Measurements from ENCODE around the gene SERTM2. TPM values are rescaled to one million over a fixed set of nuclear protein-coding genes. Genes with fewer than 3 reads are reported as not detected.
A peak's percentile ranks its signal among the peaks of the same experiment; 100 is the strongest.

Gene SERTM2
- total and polyA plus RNA-seq, 4 experiments from 2014 or later: not detected

DNA sequence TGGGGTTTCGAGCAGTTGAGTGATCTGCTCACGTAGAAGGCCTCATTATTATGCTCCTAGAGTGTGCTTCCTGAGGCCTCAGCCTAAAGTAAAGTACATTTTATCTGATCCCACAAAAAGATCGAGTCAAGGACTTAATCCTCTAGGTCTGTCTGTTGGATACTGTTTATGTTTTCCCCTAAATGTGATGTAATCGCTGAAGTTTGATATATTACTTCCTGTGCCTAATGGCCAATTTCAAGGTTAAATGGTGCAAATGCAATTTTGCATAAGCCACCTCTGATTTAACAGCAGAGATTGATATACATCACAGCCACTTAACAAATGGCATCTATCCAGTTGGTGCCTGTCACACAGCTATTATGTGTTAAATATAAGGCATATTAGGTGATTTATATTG, 19.4 kb upstream of the SERTM2 start:
- Mint-ChIP-seq H3K9me3 (peaks cover 0 to 2% (median 0%) of the 10 kb centered on the region in 8 donors), H3K4me1 (no peaks in the 10 kb centered on the region), H3K27me3 (no peaks in the 10 kb centered on the region), H3K27ac (no peak overlapping the region), H3K4me3 (no peak overlapping the region), H3K36me3 (no peaks in the 10 kb centered on the region)
- no peaks in the 10 kb centered on the region for H3K36me3 ChIP-seq (ENCODE audit: insufficient read depth, low read length)
- H3K9me3 ChIP-seq (ENCODE audit: control insufficient read depth in 1 of 2, low read length in 2 of 2): no peaks in the 10 kb centered on the region
- H3K27me3 ChIP-seq (ENCODE audit: insufficient read depth, low read length): no peaks in the 10 kb centered on the region
- intact Hi-C loops (cut with micrococcal nuclease): no loop called here
- no peak overlapping the region for H3K4me3 ChIP-seq (ENCODE audit: low read length in 2 of 2)
- H3K27ac ChIP-seq (ENCODE audit: low read depth, low read length): no peak overlapping the region
- DNase-seq: no peak
- H3K4me1 ChIP-seq (ENCODE audit: insufficient read depth, low read length): no peaks in the 10 kb centered on the region
- ChIA-PET POLR2A (ENCODE audit: partially characterized antibody) (no interaction called here), CTCF (ENCODE audit: partially characterized antibody) (no interaction called here)

DNA sequence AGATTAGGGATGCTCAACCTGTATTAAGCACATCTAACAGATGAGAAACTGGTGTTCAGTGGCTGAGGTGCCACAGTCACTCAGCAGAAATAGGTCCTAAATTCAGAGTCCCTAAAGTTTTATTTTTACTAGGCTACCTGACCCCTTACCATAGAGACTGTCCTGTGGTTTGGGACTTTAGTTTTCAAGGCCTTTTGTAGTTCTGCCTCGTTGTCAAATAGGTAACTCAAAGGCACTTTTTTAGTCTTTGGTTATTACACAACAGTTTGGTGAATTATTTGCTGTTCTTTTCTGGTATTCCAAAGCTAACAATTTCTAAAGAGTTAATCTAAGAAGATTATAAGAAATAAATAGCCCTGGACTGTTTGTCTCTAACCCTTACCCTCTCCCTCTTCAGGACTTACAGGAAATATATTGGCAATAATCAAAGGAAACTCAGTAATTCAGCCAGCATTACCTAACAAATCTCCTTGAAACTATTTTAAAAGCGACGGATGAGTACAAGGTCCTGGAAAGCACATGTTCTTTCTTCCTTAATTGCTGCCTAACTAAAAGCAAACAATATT, 12.8 kb upstream of the SERTM2 start:
- Histone ChIP-seq H3K4me3 (ENCODE audit: low read length in 2 of 2) (no peak overlapping the region), H3K27me3 (ENCODE audit: insufficient read depth, low read length) (no peaks in the 10 kb centered on the region), H3K27ac (ENCODE audit: low read depth, low read length) (no peak overlapping the region), H3K4me1 (ENCODE audit: insufficient read depth, low read length) (no peaks in the 10 kb centered on the region), H3K36me3 (ENCODE audit: insufficient read depth, low read length) (no peaks in the 10 kb centered on the region), H3K9me3 (ENCODE audit: control insufficient read depth in 1 of 2, low read length in 2 of 2) (no peaks in the 10 kb centered on the region)
- H3K36me3 Mint-ChIP-seq: no peaks in the 10 kb centered on the region
- no peak overlapping the region for H3K4me3 Mint-ChIP-seq
- H3K27ac Mint-ChIP-seq: no peak overlapping the region
- no peaks in the 10 kb centered on the region for H3K4me1 Mint-ChIP-seq
- intact Hi-C loops (cut with micrococcal nuclease): no loop called here
- CTCF ChIA-PET (ENCODE audit: partially characterized antibody): no interaction called here
- DNase-seq: no peak
- H3K9me3 Mint-ChIP-seq: no peaks in the 10 kb centered on the region
- POLR2A ChIA-PET (ENCODE audit: partially characterized antibody): no interaction called here
- H3K27me3 Mint-ChIP-seq: peaks cover 0 to 1% of the 10 kb centered on the region in 2 donors

DNA sequence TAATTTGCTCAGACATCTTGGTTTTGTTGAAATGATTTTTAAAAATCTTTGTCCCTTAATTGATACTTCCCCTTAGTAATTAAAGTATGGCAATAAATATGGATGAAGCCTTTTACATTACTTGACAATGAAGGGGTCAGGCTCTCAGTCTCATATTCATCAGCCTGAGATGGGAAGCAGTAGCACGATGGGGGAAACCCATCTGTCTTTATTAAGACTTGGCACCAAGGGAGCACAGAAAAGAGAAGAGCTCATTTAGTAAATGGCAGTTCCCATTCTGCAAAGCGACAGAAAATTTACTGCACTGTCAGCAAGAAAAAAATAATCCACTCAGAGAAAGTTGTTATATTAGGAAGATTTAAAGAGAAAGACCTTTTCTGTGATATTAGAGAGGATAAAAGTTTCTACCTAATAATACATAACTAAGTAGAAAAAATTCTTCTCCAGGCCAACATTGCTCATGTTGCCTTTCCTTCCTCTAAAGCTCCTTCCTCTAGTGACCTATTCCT, 7.9 kb upstream of the SERTM2 start:
- no peaks in the 10 kb centered on the region for H3K36me3 ChIP-seq (ENCODE audit: insufficient read depth, low read length)
- H3K4me1 ChIP-seq (ENCODE audit: insufficient read depth, low read length): no peaks in the 10 kb centered on the region
- no peaks in the 10 kb centered on the region for H3K27me3 ChIP-seq (ENCODE audit: insufficient read depth, low read length)
- CTCF ChIA-PET (ENCODE audit: partially characterized antibody): no interaction called here
- Mint-ChIP-seq H3K27me3 (peaks cover 3 to 4% of the 10 kb centered on the region in 2 donors), H3K4me1 (no peaks in the 10 kb centered on the region), H3K36me3 (no peaks in the 10 kb centered on the region), H3K27ac (no peak overlapping the region), H3K9me3 (no peaks in the 10 kb centered on the region), H3K4me3 (no peak overlapping the region)
- H3K9me3 ChIP-seq (ENCODE audit: control insufficient read depth in 1 of 2, low read length in 2 of 2): no peaks in the 10 kb centered on the region
- no peak overlapping the region for H3K27ac ChIP-seq (ENCODE audit: low read depth, low read length)
- DNase-seq: no peak
- intact Hi-C loops (cut with micrococcal nuclease): no loop called here
- POLR2A ChIA-PET (ENCODE audit: partially characterized antibody): no interaction called here
- H3K4me3 ChIP-seq (ENCODE audit: low read length in 2 of 2): no peak overlapping the region

DNA sequence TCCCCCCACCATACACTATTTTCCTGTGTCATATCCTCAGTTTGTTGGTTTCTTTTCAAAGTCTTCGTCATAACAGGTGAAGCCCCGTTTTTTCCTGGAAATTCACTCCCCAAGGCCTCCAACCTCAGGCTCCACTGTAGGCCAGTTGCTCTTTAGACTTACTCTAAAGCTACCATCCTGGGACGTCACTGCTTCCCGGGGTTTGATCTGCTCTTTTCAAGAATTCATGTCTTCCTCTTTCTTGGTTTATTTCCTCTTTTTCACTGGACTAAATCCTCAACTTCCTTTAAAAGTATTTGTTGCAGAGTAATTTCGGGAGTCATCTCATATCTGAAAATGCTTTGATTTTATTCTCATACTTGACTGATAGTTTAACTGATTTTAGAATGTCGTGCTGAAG, 6.5 kb upstream of the SERTM2 start:
- no peak overlapping the region for H3K27ac ChIP-seq (ENCODE audit: low read depth, low read length)
- H3K36me3 ChIP-seq (ENCODE audit: insufficient read depth, low read length): no peaks in the 10 kb centered on the region
- H3K27ac Mint-ChIP-seq: peak overlapping the region in 1 of 7 donors; percentile 73
- POLR2A ChIA-PET (ENCODE audit: partially characterized antibody): no interaction called here
- H3K9me3 ChIP-seq (ENCODE audit: control insufficient read depth in 1 of 2, low read length in 2 of 2): no peaks in the 10 kb centered on the region
- H3K4me1 Mint-ChIP-seq: no peaks in the 10 kb centered on the region
- no peaks in the 10 kb centered on the region for H3K36me3 Mint-ChIP-seq
- H3K4me1 ChIP-seq (ENCODE audit: insufficient read depth, low read length): no peaks in the 10 kb centered on the region
- no peak for DNase-seq
- H3K9me3 Mint-ChIP-seq: no peaks in the 10 kb centered on the region
- H3K4me3 ChIP-seq (ENCODE audit: low read length in 2 of 2): no peak overlapping the region
- intact Hi-C loops (cut with micrococcal nuclease): no loop called here
- peaks cover 3 to 4% of the 10 kb centered on the region in 2 donors for H3K27me3 Mint-ChIP-seq
- CTCF ChIA-PET (ENCODE audit: partially characterized antibody): no interaction called here
- no peaks in the 10 kb centered on the region for H3K27me3 ChIP-seq (ENCODE audit: insufficient read depth, low read length)
- no peak overlapping the region for H3K4me3 Mint-ChIP-seq

DNA sequence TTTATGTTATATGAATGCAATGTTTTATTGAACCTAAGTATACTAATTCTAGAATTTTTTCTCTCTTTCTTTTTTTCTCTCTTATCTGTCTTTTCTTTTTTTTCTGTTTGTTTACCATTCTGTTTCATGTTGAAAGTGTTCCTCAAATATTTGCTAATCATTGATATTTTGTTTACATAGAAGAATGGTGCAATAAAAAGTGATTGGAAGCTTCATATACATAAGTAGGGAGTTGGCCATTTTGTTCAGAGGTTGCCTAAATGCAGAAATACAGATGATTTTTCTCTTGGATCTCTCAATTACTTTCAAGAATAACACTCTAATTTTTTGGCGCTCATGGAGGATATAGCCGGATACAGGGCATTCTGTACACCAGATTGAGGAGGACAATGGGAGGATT, 5.7 kb upstream of the SERTM2 start:
- CTCF ChIA-PET (ENCODE audit: partially characterized antibody): interaction anchor here (0.6 kb wide), 1 partner anchor 1909 kb away, joined by 3 read pairs; no protein-coding TSS in a partner anchor

DNA sequence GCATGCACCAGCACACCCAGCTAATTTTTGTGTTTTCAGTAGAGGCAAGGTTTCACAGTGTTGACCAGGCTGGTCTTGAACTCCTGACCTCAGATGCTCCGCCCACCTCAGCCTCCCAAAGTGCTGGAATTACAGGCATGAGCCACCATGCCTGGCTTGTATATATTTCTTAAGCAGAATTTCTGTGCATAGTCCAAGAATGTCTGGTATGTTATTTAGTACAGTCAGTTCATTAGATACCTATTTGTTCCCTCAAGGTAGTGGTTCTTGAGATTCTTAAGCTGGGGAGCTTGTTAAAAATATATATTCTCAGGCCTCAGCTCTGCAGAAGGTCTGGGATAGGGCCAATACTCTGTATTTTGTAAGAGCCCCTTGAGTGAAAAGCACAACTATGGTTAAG, 4.6 kb upstream of the SERTM2 start:
- Mint-ChIP-seq H3K27me3 (peaks cover 3 to 4% of the 10 kb centered on the region in 2 donors), H3K9me3 (no peaks in the 10 kb centered on the region), H3K36me3 (no peaks in the 10 kb centered on the region), H3K4me3 (no peak overlapping the region), H3K27ac (no peak overlapping the region), H3K4me1 (peaks cover 0 to under 1% (median 0%) of the 10 kb centered on the region in 4 donors)
- no peaks in the 10 kb centered on the region for H3K36me3 ChIP-seq (ENCODE audit: insufficient read depth, low read length)
- no peak overlapping the region for H3K4me3 ChIP-seq (ENCODE audit: low read length in 2 of 2)
- H3K27me3 ChIP-seq (ENCODE audit: insufficient read depth, low read length): no peaks in the 10 kb centered on the region
- intact Hi-C loops (cut with micrococcal nuclease): no loop called here
- CTCF ChIA-PET (ENCODE audit: partially characterized antibody): no interaction called here
- DNase-seq: no peak
- POLR2A ChIA-PET (ENCODE audit: partially characterized antibody): no interaction called here
- H3K9me3 ChIP-seq (ENCODE audit: control insufficient read depth in 1 of 2, low read length in 2 of 2): no peaks in the 10 kb centered on the region
- no peaks in the 10 kb centered on the region for H3K4me1 ChIP-seq (ENCODE audit: insufficient read depth, low read length)
- H3K27ac ChIP-seq (ENCODE audit: low read depth, low read length): no peak overlapping the region

More for the DNA sequence above, 5.7 kb upstream of the SERTM2 start:
- POLR2A ChIA-PET (ENCODE audit: partially characterized antibody): no interaction called here
- no peaks in the 10 kb centered on the region for H3K27me3 ChIP-seq (ENCODE audit: insufficient read depth, low read length)
- no peaks in the 10 kb centered on the region for H3K9me3 ChIP-seq (ENCODE audit: control insufficient read depth in 1 of 2, low read length in 2 of 2)
- no peaks in the 10 kb centered on the region for H3K4me1 ChIP-seq (ENCODE audit: insufficient read depth, low read length)
- Mint-ChIP-seq H3K4me3 (no peak overlapping the region), H3K4me1 (no peaks in the 10 kb centered on the region), H3K36me3 (no peaks in the 10 kb centered on the region), H3K27ac (no peak overlapping the region), H3K9me3 (no peaks in the 10 kb centered on the region), H3K27me3 (peaks cover 3 to 4% of the 10 kb centered on the region in 2 donors)
- H3K27ac ChIP-seq (ENCODE audit: low read depth, low read length): no peak overlapping the region
- no peaks in the 10 kb centered on the region for H3K36me3 ChIP-seq (ENCODE audit: insufficient read depth, low read length)
- no peak for DNase-seq
- intact Hi-C loops (cut with micrococcal nuclease): no loop called here
- H3K4me3 ChIP-seq (ENCODE audit: low read length in 2 of 2): no peak overlapping the region

DNA sequence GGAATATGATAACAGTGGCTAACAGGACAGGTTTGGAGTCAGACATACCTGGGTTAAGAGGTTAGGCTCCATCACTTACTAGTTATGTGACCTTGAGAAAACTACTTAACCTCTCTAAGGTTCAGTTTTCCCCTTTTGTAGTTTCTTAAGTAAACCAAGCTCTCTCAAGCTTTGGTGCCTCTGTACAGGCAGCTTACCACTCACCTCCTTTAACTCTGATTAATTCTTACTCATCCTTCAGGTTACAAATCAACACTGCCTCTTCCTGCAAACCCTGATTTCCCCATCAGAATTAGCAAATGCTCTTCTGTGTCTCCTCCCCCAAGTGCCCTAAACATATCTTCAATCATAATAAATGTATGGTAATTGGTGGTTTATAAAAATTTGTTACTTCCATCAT, 3.5 kb upstream of the SERTM2 start:
- Histone ChIP-seq H3K36me3 (ENCODE audit: insufficient read depth, low read length) (no peaks in the 10 kb centered on the region), H3K4me3 (ENCODE audit: low read length in 2 of 2) (no peak overlapping the region), H3K9me3 (ENCODE audit: control insufficient read depth in 1 of 2, low read length in 2 of 2) (no peaks in the 10 kb centered on the region), H3K27ac (ENCODE audit: low read depth, low read length) (no peak overlapping the region), H3K27me3 (ENCODE audit: insufficient read depth, low read length) (no peaks in the 10 kb centered on the region), H3K4me1 (ENCODE audit: insufficient read depth, low read length) (no peaks in the 10 kb centered on the region)
- intact Hi-C loops (cut with micrococcal nuclease): no loop called here
- CTCF ChIA-PET (ENCODE audit: partially characterized antibody): interaction anchor here (0.7 kb wide), 1 partner anchor 260 kb away, joined by 3 read pairs; no protein-coding TSS in a partner anchor
- H3K4me1 Mint-ChIP-seq: peaks cover 0 to 1% (median 0%) of the 10 kb centered on the region in 4 donors
- no peak for DNase-seq
- H3K27me3 Mint-ChIP-seq: peaks cover 3 to 4% of the 10 kb centered on the region in 2 donors
- H3K27ac Mint-ChIP-seq: no peak overlapping the region
- no peaks in the 10 kb centered on the region for H3K9me3 Mint-ChIP-seq
- H3K36me3 Mint-ChIP-seq: no peaks in the 10 kb centered on the region
- H3K4me3 Mint-ChIP-seq: no peak overlapping the region
- POLR2A ChIA-PET (ENCODE audit: partially characterized antibody): no interaction called here
